GM12865 (cell line): ENCODE results near the gene KRTAP10-5.

Experiments
- DNase-seq: peaks from one replicate; pipeline ENCODE4 v3.0.0; 2010; ENCODE audit warnings: low read depth
- H3K4me3 ChIP-seq: 2 replicates; pipeline ENCODE4 v1.5.1; 2011; ENCODE audit warnings: mild to moderate bottlenecking, low read depth, low read length, control low read depth
- TF ChIP-seq, protein P1 (sequence below): IDR thresholded peaks from 2 replicates; pipeline ENCODE4 v1.5.1; 2011; ENCODE audit warnings: low read length, control low read depth, low read depth, inconsistent platforms; ENCODE audit not compliant: insufficient read depth; ENCODE audit errors: missing control alignments

Gene KRTAP10-5

DNA sequence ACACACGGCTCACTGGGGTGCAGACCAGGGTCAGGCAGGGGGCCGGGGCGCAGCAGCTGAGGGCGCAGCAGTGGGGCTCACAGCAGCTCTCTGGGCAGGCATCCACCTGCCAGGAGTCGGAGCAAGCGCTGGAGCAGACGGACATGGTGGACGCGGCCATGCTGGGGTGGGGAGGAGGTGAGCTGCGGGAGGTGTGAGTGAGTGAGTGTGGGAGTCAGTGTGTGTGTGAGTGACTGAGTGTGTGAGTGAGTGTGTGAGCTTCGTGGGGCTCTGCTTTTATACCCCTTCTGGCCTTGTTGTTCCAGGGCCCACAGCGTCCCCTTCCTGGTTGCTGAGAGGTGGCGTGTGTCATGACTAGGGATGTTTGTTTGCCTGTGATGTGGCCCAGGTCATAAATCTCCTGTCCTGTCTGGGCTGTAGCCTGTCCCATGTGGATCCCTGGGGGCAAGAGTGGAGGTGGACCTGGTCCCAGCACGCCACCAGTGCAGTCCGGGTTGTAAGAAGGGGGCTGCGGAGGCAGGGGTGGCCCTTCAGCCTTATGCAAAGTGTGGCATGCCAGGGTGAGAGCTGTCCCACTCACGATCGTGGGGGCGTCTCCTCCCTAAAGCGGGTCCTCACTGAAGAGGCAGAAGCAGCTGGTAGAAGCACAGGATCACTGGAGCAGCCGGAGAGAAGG, 40.3 kb downstream of the KRTAP10-5 start, which contains the start of gene KRTAP10-1:
KRTAP10-1 (minus strand) TSS at position 205 of the 676 bp plus-strand sequence; CDS start at position 160, 45 bp downstream.
- TF ChIP-seq, protein P1, sequence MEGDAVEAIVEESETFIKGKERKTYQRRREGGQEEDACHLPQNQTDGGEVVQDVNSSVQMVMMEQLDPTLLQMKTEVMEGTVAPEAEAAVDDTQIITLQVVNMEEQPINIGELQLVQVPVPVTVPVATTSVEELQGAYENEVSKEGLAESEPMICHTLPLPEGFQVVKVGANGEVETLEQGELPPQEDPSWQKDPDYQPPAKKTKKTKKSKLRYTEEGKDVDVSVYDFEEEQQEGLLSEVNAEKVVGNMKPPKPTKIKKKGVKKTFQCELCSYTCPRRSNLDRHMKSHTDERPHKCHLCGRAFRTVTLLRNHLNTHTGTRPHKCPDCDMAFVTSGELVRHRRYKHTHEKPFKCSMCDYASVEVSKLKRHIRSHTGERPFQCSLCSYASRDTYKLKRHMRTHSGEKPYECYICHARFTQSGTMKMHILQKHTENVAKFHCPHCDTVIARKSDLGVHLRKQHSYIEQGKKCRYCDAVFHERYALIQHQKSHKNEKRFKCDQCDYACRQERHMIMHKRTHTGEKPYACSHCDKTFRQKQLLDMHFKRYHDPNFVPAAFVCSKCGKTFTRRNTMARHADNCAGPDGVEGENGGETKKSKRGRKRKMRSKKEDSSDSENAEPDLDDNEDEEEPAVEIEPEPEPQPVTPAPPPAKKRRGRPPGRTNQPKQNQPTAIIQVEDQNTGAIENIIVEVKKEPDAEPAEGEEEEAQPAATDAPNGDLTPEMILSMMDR, result no peak
- no peak for DNase-seq
- no peak within 1 kb of the TSS for H3K4me3 ChIP-seq

DNA sequence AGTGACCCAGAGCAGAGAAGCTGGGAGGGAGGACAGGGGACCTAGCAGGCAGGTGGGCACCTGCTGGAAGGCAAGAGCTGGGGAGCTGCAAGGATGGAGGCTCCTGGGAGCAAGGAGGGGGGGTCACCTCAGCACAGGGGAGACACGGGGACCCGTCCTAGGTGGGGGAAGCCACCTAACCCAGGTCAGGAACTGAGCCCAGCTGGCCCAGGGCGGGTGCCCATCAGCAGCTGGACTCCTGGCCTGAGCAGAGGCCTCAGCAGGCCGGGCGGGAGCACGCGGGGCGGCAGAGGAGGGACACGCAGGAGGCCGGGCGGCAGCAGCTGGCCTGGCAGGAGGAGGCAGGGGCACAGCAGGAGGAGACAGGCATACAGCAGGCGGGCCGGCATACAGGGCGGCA, 41.4 kb downstream of the KRTAP10-5 start:
- no peak overlapping the region for H3K4me3 ChIP-seq
- TF ChIP-seq, protein P1, result no peak
- no peak for DNase-seq

- TF ChIP-seq, protein P1, result no peak
- no peak for DNase-seq
- no peak overlapping the region for H3K4me3 ChIP-seq
Measured at GRCh38 chr21:44537930-44538911, 42.2 kb downstream of the KRTAP10-5 start.

DNA sequence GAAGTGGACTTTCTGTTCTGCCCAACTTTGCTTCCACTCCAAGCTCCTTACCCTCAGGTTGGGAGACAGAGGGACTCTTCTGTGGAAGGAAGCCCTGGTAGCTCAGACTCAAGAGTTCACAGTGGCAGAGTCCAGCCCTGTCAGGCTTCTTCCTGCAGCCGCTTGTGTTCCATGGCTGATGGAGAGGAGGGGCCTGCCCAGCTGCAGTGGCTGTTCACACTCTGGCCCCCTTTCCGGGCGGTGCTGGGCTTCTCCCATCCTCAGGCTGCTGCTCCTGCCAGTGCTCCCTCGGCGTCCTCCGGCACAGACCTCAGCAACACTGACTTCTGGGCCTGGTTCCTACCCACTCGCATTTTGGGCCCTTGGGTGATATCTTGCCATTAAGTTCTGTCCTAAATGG, 44.4 kb downstream of the KRTAP10-5 start:
- TF ChIP-seq, protein P1, result no peak
- no peak overlapping the region for H3K4me3 ChIP-seq
- DNase-seq, result no peak

GRCh38 chr21:44534688-44535087, 45.7 kb downstream of the KRTAP10-5 start:
- DNase-seq, result no peak
- TF ChIP-seq, protein P1, result no peak
- H3K4me3 ChIP-seq, result no peak overlapping the region

DNA sequence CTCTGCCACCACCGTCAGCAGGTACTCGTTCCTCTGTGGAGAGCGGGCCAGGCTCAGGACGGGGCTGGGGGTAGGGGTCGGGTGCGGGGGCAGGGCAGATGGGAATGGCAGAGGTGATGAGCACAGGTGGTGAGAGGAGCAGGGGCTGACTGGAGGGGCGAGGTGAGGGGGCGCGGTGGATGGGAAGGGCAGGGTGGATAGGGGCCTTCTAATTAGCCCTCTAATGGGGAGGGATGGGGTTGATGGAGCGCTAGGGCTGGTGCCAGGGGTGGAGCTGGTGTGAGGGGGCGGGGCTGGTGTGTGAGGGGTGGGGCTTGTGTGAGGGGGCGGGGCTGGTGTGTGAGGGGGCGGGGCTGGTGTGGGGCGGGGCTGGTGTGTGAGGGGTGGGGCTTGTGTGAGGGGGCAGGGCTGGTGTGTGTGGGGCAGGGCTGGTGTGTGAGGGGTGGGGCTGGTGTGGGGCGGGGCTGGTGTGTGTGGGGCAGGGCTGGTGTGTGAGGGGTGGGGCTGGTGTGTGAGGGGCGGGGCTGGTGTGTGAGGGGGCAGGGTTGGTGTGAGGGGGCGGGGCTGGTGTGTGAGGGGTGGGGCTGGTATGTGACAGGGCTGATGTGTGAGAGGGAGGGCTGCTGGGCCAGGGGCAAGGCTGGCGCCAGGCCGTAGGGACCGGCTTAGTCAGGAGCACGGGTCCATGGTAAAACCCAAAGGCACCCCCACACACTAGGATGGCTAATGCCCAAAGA, 46.3 kb downstream of the KRTAP10-5 start:
- no peak overlapping the region for H3K4me3 ChIP-seq
- no peak for DNase-seq
- TF ChIP-seq, protein P1, result no peak
